Measurements from ENCODE around the gene AOPEP. TPM values are rescaled to one million over a fixed set of nuclear protein-coding genes. Genes with fewer than 3 reads are reported as not detected.

Gene AOPEP
- total and polyA plus RNA-seq, 2 of the 13 experiments (the other 11 are each of a cell fraction or from before 2014, with no cell fraction given) = 22.2 to 41.6 TPM

DNA sequence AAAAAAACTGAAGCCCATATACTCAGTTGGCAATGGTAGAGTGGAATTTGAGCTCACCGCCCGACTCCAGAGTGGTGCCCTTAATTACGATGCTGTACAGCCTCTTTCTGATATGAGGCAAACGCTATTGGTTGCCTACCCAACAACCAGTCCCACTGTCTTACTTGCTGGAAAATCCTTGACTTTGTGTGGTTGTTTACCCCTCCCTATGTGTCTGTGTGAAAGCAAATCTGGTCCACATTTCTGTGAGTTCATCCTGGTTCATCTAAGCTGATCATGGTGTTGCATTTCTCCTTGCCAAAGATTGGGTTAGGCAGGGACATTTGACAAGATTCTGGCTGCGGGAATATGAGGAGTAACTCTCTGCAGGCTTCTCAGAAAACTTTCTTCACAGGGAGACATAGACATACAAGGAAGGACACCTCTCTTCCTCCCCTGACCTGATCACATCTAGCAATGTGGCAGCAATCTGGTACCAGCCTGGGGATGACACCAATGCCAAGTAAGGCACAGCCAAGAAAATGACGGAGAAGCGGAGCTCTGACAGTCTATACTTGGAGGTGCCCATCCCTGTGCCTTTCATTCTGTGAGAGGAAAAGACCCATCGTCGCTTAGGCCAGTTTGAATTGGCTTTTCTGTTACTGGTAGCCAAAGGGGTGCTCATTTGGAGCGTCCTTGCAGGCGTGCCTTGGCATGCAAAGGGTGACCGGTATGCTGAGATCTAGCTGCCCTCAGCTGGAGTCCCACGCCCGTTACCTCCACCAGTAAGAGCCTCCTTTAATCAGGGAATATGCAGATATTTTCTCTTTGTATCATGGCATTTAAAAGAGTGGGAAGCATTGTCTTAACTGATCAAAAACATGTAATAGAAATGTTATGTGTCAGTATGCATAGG is 124.3 kb downstream of the AOPEP start:
- H3K4me3 ChIP-seq (replicated peaks in 1 of 3; ENCODE audit: insufficient read depth in 1 of 3, low read depth in 2 of 3, low read length in 3 of 3) = no peak overlapping the region
- in situ Hi-C loops (cut with HindIII; ENCODE audit: extremely low pct_ligation_motif_present, low pct_unique_long_range_greater_than_20kb) = no loop called here
- DNase-seq (ENCODE audit: low spot score) (no peak), ATAC-seq (no peak), FAIRE-seq (no peak)
- CTCF ChIA-PET (ENCODE audit: low intra/inter-chr PET ratio, low total read pairs) = no interaction called here
- H3K4me2 ChIP-seq (ENCODE audit: low read depth, low read length) = no peak overlapping the region
- intact Hi-C loops (cut with micrococcal nuclease; ENCODE audit: unreplicated experiment) = loop anchor here (10.0 kb wide), 2 partner anchors 66 to 126 kb away; partner anchors contain the start of gene AOPEP
- H3K9me3 ChIP-seq (ENCODE audit: low read length) = no peaks in the 10 kb centered on the region
- BruUV-seq (replicated peaks) = no TSS peak
- no peak overlapping the region for H2AFZ ChIP-seq (ENCODE audit: low read length)
- POLR2A ChIA-PET = no interaction called here
- no peak overlapping the region for H3K27ac ChIP-seq (ENCODE audit: extremely low read length, insufficient read depth, low read length)
- no peaks in the 10 kb centered on the region for H3K79me2 ChIP-seq (ENCODE audit: insufficient read depth, low read length)
- no peaks in the 10 kb centered on the region for H4K20me1 ChIP-seq (ENCODE audit: insufficient read depth, low read length)
- peaks cover 50% of the 10 kb centered on the region for H3K4me1 ChIP-seq (ENCODE audit: insufficient read depth, low read length)
- no peak overlapping the region for H3K9ac ChIP-seq (ENCODE audit: insufficient read depth, low read depth, low read length)
- no peaks in the 10 kb centered on the region for H3K36me3 ChIP-seq (replicated peaks in 1 of 2; ENCODE audit: control insufficient read depth in 1 of 2, insufficient read depth in 2 of 2, low read length in 2 of 2)
- 97% methylated on average over 14 of the region's 14 CpGs for WGBS (ENCODE audit: low lambda C conversion rate)
- H3K27me3 ChIP-seq (ENCODE audit: control insufficient read depth in 1 of 2, insufficient read depth in 2 of 2, low read length in 2 of 2) = no peaks in the 10 kb centered on the region
- TF ChIP-seq, protein P1, sequence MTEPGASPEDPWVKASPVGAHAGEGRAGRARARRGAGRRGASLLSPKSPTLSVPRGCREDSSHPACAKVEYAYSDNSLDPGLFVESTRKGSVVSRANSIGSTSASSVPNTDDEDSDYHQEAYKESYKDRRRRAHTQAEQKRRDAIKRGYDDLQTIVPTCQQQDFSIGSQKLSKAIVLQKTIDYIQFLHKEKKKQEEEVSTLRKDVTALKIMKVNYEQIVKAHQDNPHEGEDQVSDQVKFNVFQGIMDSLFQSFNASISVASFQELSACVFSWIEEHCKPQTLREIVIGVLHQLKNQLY (CRISPR knock-in tag; IDR thresholded peaks at IDR 0.05) = no peak
- TF ChIP-seq, protein P2, sequence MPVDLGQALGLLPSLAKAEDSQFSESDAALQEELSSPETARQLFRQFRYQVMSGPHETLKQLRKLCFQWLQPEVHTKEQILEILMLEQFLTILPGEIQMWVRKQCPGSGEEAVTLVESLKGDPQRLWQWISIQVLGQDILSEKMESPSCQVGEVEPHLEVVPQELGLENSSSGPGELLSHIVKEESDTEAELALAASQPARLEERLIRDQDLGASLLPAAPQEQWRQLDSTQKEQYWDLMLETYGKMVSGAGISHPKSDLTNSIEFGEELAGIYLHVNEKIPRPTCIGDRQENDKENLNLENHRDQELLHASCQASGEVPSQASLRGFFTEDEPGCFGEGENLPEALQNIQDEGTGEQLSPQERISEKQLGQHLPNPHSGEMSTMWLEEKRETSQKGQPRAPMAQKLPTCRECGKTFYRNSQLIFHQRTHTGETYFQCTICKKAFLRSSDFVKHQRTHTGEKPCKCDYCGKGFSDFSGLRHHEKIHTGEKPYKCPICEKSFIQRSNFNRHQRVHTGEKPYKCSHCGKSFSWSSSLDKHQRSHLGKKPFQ (CRISPR knock-in tag; IDR thresholded peaks at IDR 0.05; ENCODE audit: insufficient replicate concordance) = no peak
- TF ChIP-seq HDAC1 (CRISPR knock-in tag; IDR thresholded peaks at IDR 0.05) = no peak
- TF ChIP-seq ZNF83 (CRISPR knock-in tag; IDR thresholded peaks at IDR 0.05; ENCODE audit: borderline replicate concordance) = no peak
- no peak for TF ChIP-seq HDAC6 (IDR thresholded peaks at IDR 0.05; ENCODE audit: low read depth, low read length)
- TF ChIP-seq XBP1 (CRISPR knock-in tag; IDR thresholded peaks at IDR 0.05) = no peak
- TF ChIP-seq, protein P3, sequence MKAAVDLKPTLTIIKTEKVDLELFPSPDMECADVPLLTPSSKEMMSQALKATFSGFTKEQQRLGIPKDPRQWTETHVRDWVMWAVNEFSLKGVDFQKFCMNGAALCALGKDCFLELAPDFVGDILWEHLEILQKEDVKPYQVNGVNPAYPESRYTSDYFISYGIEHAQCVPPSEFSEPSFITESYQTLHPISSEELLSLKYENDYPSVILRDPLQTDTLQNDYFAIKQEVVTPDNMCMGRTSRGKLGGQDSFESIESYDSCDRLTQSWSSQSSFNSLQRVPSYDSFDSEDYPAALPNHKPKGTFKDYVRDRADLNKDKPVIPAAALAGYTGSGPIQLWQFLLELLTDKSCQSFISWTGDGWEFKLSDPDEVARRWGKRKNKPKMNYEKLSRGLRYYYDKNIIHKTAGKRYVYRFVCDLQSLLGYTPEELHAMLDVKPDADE (CRISPR knock-in tag; IDR thresholded peaks at IDR 0.05) = no peak
- TF ChIP-seq, protein P4, sequence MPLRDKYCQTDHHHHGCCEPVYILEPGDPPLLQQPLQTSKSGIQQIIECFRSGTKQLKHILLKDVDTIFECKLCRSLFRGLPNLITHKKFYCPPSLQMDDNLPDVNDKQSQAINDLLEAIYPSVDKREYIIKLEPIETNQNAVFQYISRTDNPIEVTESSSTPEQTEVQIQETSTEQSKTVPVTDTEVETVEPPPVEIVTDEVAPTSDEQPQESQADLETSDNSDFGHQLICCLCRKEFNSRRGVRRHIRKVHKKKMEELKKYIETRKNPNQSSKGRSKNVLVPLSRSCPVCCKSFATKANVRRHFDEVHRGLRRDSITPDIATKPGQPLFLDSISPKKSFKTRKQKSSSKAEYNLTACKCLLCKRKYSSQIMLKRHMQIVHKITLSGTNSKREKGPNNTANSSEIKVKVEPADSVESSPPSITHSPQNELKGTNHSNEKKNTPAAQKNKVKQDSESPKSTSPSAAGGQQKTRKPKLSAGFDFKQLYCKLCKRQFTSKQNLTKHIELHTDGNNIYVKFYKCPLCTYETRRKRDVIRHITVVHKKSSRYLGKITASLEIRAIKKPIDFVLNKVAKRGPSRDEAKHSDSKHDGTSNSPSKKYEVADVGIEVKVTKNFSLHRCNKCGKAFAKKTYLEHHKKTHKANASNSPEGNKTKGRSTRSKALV (CRISPR knock-in tag; IDR thresholded peaks at IDR 0.05) = no peak
- TF ChIP-seq, protein P5, sequence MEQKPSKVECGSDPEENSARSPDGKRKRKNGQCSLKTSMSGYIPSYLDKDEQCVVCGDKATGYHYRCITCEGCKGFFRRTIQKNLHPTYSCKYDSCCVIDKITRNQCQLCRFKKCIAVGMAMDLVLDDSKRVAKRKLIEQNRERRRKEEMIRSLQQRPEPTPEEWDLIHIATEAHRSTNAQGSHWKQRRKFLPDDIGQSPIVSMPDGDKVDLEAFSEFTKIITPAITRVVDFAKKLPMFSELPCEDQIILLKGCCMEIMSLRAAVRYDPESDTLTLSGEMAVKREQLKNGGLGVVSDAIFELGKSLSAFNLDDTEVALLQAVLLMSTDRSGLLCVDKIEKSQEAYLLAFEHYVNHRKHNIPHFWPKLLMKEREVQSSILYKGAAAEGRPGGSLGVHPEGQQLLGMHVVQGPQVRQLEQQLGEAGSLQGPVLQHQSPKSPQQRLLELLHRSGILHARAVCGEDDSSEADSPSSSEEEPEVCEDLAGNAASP (CRISPR knock-in tag; IDR thresholded peaks at IDR 0.05; ENCODE audit: borderline replicate concordance) = no peak
- no peak for TF ChIP-seq ZNF563 (CRISPR knock-in tag; IDR thresholded peaks at IDR 0.05)
- no peak for TF ChIP-seq ZFP36L1 (CRISPR knock-in tag; IDR thresholded peaks at IDR 0.05)
- no peak for TF ChIP-seq PHF5A (CRISPR knock-in tag; IDR thresholded peaks at IDR 0.05; ENCODE audit: low read depth, unreplicated experiment)
- no peak for TF ChIP-seq DR1 (CRISPR knock-in tag; IDR thresholded peaks at IDR 0.05)
